Prostate gland (tissue), 2 donors: ENCODE data around the gene ATP7B.

Experiments
- CTCF ChIP-seq, 4 experiments: fragments of 200-600 bp in 2 of 4; fragments of 450-650 bp in 2 of 4; sonication (generic) in 2 of 4; IDR thresholded peaks; 1 replicate in 3 of 4; 2 replicates in 1 of 4; pipeline ENCODE4 v1.5.1; 2016 to 2019; ENCODE audit warnings: antibody characterized with exemption in 4 of 4, mild to moderate bottlenecking in 2 of 4, moderate library complexity in 2 of 4
- POLR2AphosphoS5 ChIP-seq: sonication (generic); formaldehyde crosslinking; IDR thresholded peaks from one replicate; pipeline ENCODE4 v1.6.1; 2017; ENCODE audit warnings: antibody characterized with exemption

GRCh38 chr13:51958217-51958547 is 53.1 kb downstream of the ATP7B start:
- TF ChIP-seq POLR2AphosphoS5 (no peak), CTCF (IDR thresholded peaks at IDR 0.05) (no peak)
